Islet of Langerhans (tissue), 1 donor: ENCODE results near the gene CYP3A7.
"Not testable (repeated sequence)": the region's sequence is repeated elsewhere in the genome, so short reads cannot be mapped to it uniquely, and the experiment has no call there.

Experiments
- FAIRE-seq: peaks from one replicate; lab custom pipeline; 2011; peaks lifted over from hg19 to GRCh38; lab: Jason Lieb, UNC

The CYP3A7 gene

GRCh38 chr7:99741441-99741795 is 6.4 kb upstream of the CYP3A7 start:
- no peak for FAIRE-seq

DNA sequence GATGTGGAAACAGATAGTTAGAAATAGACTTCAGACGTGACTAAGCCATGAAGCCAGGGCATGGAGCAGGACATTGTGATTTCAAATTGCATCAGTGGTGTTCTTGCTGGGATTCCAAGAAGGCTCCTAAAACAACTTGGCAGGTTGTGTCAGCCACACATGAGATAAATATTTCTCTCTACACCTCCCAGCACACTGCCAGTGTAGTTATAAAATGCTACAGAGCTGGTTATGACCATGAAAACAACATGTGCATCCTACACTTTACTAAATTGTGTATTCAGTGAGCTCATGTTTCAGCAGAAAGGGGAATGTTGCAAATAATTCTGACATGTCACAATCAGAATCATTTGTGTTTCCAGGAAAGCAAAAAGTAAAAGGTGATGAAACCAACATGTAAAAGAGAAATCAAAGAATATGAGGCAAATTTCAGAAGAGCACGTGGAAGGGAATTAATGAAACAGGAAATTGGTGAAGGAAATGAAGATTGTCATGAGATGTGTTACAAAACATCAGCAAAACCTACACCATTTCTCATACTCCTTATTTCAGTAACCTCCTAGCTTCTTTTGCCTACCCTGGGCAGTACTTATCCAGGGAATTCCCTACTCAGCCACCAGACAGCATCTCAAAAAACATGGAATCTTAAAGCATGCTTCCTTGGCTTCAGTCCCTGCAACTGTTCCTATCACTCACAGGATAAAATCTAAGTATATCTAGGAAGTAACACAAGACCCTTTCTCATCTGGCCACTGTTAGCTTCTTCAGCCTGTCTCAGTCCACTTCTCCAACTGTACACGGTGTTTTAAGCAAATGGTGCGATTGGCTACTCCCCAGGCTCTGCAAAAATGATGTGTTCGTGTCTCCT is 5.8 kb upstream of the CYP3A7 start:
- FAIRE-seq, result no peak

GRCh38 chr7:99739699-99740572 is 4.9 kb upstream of the CYP3A7 start:
- no peak for FAIRE-seq

GRCh38 chr7:99737726-99738125 is 2.7 kb upstream of the CYP3A7 start:
- FAIRE-seq, result no peak

DNA sequence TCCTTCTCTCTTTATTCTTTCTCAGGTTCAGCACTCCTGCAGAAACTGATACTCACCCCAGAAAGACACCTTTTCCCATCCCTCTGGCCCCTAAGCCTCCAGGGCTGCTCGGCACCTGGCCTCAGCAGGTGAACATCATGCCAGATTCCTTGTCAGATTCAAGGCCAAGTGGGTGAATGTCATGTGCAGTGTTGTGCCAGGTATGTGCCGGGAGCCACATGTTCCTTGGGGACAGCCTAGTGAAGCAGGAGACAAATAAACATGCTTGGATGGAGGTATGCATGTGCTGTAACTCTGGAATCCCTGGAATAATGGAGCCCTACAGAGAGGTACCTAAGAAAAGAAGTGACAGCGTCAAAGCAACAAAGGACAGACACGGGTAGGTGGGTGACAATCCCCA is 1.7 kb upstream of the CYP3A7 start:
- not testable (repeated sequence) for FAIRE-seq

DNA sequence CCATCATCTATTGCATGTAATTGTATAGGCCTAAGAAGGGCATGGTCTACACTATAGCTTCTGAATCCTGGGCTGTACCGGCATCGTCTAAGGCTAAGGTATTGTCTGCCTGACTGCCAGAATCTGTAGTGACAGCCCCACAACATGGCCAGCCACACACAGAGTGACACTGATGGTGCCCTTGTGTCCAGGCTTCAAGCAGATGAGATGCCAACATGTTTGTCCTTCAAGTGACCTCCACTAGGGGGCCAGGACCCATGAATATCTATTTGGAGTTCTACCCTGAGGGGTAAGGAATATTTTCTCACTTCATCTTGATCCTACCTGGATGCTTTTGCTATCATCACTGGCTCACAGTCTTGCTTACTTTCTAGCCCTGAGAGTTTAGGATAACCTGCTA is 1.5 kb downstream of the CYP3A7 start:
- FAIRE-seq, result no peak

GRCh38 chr7:99733003-99733402 is 2.0 kb downstream of the CYP3A7 start:
- no peak for FAIRE-seq

DNA sequence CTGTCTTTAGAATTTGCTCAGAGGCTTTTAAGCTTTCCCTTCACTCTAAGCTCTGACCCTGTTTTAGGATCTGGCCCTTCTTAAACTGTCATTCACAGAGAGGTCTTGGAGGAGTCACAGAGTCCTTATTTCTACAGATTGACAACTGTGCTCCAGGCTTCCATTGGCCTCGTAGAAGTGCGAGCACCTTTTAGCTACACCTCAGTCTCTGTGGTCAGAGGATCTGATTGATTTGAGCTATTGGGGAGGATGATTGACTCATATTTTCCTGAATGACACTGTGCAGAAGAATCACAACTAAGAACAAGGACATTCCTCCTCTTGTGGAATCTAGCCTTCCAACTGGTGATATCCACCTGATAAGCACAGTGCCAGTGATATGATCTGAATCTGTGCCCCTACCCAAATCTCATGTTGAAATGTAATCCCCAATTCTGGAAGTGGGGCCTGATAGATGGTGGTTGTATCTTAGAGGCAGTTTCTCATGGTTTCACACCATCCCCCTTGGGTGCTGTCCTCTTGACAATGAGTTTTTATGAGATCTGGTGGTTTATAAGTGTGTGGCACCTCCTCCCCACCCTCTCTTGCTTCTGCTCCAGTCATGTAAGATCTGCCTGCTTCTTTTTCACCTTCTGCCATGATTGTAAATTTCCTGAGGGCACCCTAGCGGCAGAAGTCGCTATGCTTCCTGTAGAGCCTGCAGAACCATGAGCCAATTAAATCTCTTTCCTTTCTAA is 3.2 kb downstream of the CYP3A7 start:
- FAIRE-seq, result no peak

GRCh38 chr7:99730992-99731391 is 4.0 kb downstream of the CYP3A7 start:
- no peak for FAIRE-seq

DNA sequence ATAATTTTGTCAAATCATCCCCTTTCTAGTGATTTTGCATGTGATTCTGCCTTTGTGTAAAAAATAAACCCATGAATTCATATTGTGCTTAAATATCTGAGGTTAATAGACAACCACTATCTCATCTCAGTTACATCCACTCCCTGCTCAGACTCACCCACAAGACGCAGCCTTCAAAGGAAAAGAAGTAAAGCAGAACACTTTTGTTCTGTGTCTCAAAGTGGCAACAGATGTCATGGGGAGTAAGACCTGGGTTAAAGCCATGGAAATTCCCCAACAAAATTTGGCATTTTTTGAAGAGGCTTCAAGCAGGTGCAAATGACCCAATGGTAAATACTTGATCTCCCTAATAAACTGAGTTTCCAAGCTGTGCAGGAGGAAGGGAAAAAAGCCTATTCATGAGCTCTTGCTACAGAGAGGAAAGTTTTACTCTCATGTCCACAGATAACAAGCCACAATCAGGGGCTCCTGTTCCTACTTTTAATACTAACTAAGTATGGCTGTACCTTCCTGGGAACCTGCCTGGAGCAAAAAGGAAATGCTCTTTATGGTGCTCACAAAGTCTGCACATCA is 4.7 kb downstream of the CYP3A7 start:
- FAIRE-seq, result no peak

- FAIRE-seq, result no peak
Measured at GRCh38 chr7:99729486-99730237, 5.3 kb downstream of the CYP3A7 start.

- no peak for FAIRE-seq
Measured at GRCh38 chr7:99728615-99729014, 6.4 kb downstream of the CYP3A7 start.

GRCh38 chr7:99723201-99723600 is 11.8 kb downstream of the CYP3A7 start:
- not testable (repeated sequence) for FAIRE-seq

DNA sequence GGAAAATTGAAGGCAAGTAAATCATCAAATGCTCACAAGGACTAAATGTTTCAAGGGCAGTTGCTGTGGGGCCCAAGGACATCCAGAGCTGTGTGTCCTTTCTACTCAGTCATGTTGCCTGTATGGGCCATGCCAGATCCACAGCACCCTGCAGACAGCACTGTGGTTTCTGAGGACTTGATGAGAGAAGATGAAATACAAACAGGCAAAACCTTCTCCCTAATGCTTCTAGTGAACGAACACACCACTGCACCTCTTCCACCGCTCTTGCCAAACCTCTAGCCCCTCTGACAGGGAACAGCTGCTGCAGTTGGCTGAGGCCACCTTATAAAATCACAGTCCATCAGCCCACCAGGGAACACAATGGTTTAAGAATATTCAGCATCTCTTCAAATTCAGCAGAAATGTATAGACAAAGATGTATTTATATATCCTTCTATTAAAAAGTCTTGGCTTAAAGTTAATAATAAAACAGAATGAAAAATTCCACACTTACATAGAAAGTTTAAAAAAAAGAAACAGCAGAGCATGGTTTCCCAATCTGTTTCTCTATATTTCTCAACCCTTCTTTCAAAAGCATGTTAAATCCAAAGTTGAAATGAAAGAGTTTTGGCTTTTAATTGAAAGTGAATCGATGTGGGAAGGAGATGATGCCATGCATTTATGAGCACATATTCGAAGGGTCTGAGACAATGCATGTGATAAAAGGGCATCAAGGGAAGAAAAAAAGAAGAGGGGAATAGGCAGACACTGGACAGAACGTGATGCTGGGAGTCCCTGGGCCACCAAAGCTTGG is 14.0 kb downstream of the CYP3A7 start:
- no peak for FAIRE-seq

DNA sequence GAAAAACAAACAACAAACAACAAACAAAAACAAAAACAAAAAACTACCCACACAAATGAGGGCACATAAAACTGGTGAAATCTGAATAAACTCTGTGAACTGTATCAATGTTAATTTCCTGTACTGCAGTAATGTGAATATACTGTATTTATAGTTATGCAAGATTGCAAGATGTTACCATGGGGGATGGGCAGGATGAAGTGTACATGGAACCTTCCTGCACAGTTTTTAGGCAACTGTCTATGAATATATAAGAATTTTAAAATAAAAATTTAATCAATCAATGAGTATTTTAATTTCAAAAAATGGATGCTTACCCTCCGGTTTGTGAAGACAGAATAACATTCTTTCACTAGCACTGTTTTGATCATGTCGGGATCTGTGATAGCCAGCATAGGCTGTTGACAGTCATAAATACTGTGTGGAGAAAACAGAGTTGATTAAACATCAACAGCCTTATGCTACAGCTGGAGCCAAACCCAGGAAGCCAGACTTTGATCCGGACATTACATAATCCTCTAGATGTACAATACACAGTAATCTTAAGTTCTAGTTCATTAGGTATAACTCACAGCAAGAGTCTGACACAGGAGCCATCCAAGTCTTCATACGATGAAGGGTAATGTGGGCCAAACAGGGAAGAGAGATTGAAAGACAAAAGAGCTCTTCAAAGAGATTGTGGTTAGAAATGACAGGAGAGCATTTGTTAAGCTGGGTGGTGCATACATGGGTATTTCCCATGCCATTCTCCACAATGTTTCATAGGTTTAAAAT is 14.8 kb downstream of the CYP3A7 start:
- no peak for FAIRE-seq

DNA sequence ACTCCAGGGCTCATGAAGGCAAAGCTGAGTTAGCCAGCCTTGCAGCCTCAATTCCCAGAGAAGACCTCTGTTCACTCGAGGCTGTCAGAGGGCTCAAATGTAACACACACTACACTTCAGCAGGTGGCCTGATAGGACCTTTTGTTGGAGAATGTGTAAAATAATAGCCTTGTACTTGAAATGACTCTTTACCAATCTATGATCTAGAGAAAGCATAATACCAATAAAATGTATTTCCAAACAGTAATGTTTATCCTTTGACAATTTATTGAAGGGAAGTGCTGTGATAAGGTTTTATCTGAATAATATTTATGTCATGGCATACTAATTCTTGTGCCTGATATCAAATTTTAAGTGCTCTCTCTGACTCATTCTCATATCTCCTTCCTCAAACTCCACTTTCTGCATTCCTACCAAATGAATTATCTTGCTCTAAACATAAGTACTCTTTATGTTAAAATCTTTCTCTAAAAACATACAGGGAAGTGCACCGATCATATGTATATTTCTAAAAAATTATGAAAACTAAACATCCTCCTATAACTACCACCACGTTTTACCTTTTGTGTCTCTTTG is 20.9 kb downstream of the CYP3A7 start:
- no peak for FAIRE-seq

DNA sequence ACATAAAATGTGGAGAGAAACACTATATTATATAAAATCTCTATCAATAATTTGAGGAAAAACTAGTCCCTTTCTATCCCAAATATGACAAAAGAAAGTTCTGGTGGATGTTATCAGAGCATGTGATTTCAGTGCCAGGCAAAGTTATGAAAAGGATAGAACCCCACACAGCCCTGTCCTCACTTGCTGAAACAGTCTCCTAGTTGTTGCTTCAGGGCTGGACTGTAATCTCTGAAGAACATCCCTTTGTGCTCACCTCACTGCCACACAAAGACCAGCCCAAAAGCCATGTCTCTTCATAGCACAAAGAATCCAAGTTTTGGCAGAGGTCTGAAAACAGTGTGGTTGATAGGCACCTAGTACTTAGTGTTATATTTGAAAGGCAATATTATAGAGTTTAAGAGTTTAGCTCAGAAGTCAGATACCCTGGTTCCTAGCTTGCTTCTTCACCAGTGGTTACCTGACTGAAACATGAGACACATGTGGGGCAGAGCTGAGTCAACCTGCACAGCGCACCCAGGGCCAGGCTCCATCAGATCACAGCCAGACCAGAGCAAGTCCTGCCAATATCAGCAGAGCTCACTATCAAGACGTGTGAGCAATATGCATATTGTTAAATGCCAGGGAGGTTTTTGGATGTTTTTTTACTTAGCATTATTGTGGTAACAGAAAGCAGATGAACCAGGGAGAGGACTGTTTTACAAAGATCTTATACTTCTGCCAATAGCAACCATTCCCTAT is 25.0 kb downstream of the CYP3A7 start:
- FAIRE-seq, result no peak

DNA sequence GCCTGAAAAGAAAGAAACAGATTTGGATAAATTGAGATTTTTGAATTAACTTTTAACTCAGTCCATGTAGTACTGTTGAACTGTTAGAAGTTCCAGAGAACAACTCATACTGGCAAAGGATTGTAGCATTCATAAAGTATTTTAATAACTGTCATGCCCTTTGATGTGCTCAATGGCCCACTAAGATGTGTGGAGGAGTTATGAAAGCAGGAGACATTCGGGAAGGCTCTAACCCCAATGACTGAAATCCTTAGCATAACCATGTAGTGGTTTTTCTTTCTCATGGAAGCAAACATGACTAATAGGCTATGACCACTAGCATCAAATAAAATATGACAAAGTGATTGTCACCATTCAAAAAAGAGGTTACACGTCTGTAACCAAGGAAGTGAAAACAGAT is 25.7 kb downstream of the CYP3A7 start:
- FAIRE-seq, result no peak

DNA sequence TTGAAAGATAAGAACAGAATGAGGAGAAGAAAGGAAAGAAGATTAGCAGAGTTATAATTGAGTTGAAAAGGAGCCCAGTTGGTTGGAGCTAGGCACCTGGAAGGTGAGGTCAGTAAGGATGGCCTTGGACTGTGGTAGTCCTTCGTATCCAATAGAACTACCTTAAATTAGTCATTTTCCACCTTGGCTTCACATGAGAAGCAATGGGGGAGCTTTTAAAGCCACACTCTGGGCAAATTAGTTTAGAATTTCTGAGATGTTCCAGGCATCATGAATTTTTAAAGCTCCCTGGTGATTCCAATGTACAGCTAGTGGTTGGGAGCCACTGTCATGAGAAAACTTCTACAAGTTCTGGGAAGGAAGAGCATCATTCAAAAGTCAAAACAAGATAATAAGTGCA is 27.9 kb downstream of the CYP3A7 start:
- FAIRE-seq, result no peak
